ENCODE data around the gene MYO18B. TPM values are rescaled to one million over a fixed set of nuclear protein-coding genes. Genes with fewer than 3 reads are reported as not detected.

Gene MYO18B
- total RNA-seq, 1 donor from 2014 or later, result 0.07 TPM

- Mint-ChIP-seq H3K27me3 (ENCODE audit: low read depth, unreplicated experiment) (peaks cover 39% of the 10 kb centered on the region), H3K9me3 (ENCODE audit: unreplicated experiment) (peaks cover 2% of the 10 kb centered on the region), H3K4me1 (ENCODE audit: low read depth, unreplicated experiment) (peaks cover 6% of the 10 kb centered on the region), H3K4me3 (ENCODE audit: unreplicated experiment) (no peak overlapping the region), H3K27ac (ENCODE audit: unreplicated experiment) (no peak overlapping the region), H3K36me3 (ENCODE audit: low read depth, unreplicated experiment) (no peaks in the 10 kb centered on the region)
- Histone ChIP-seq H2AFZ (ENCODE audit: low read depth, low read length) (no peak overlapping the region), H3K27ac (ENCODE audit: low read depth, low read length) (no peak overlapping the region), H3K36me3 (ENCODE audit: insufficient read depth, low read length) (no peaks in the 10 kb centered on the region), H3K4me2 (ENCODE audit: low read length) (no peak overlapping the region), H3K79me2 (ENCODE audit: insufficient read depth, low read length) (no peaks in the 10 kb centered on the region), H3K4me3 (ENCODE audit: insufficient read depth, low read depth, low read length) (no peak overlapping the region), H3K4me1 (ENCODE audit: insufficient read depth, low read length) (no peaks in the 10 kb centered on the region), H3K27me3 (ENCODE audit: insufficient read depth, low read length) (no peaks in the 10 kb centered on the region), H3K9me3 (ENCODE audit: insufficient read depth, low read depth, low read length) (no peaks in the 10 kb centered on the region), H4K20me1 (ENCODE audit: insufficient read depth, low read length) (no peaks in the 10 kb centered on the region), H3K9ac (ENCODE audit: low read length) (no peak overlapping the region)
- DNase-seq (ENCODE audit: low read depth) (no peak), FAIRE-seq (no peak)
- TF ChIP-seq EZH2 (IDR thresholded peaks at IDR 0.05; ENCODE audit: insufficient read depth, low read length) (no peak), CTCF (IDR thresholded peaks at IDR 0.05; ENCODE audit: insufficient read depth, low read depth, low read length) (no peak)
Measured at GRCh38 chr22:25843660-25844405, 101.8 kb downstream of the MYO18B start.

GRCh38 chr22:25844601-25845000 lies 102.6 kb downstream of the MYO18B start:
- Histone ChIP-seq H3K27me3 (ENCODE audit: insufficient read depth, low read length) (no peaks in the 10 kb centered on the region), H3K9me3 (ENCODE audit: insufficient read depth, low read depth, low read length) (no peaks in the 10 kb centered on the region), H3K4me1 (ENCODE audit: insufficient read depth, low read length) (no peaks in the 10 kb centered on the region), H3K9ac (ENCODE audit: low read length) (no peak overlapping the region), H3K79me2 (ENCODE audit: insufficient read depth, low read length) (no peaks in the 10 kb centered on the region), H2AFZ (ENCODE audit: low read depth, low read length) (no peak overlapping the region), H3K27ac (ENCODE audit: low read depth, low read length) (no peak overlapping the region), H4K20me1 (ENCODE audit: insufficient read depth, low read length) (no peaks in the 10 kb centered on the region), H3K4me3 (ENCODE audit: insufficient read depth, low read depth, low read length) (no peak overlapping the region), H3K4me2 (ENCODE audit: low read length) (no peak overlapping the region), H3K36me3 (ENCODE audit: insufficient read depth, low read length) (no peaks in the 10 kb centered on the region)
- DNase-seq (ENCODE audit: low read depth) (no peak), FAIRE-seq (no peak)
- no peak overlapping the region for H3K4me3 Mint-ChIP-seq (ENCODE audit: unreplicated experiment)
- H3K4me1 Mint-ChIP-seq (ENCODE audit: low read depth, unreplicated experiment), result peaks cover 6% of the 10 kb centered on the region
- H3K27me3 Mint-ChIP-seq (ENCODE audit: low read depth, unreplicated experiment), result peaks cover 33% of the 10 kb centered on the region
- H3K9me3 Mint-ChIP-seq (ENCODE audit: unreplicated experiment), result peaks cover 2% of the 10 kb centered on the region
- no peak overlapping the region for H3K27ac Mint-ChIP-seq (ENCODE audit: unreplicated experiment)
- no peaks in the 10 kb centered on the region for H3K36me3 Mint-ChIP-seq (ENCODE audit: low read depth, unreplicated experiment)
- no peak for TF ChIP-seq EZH2 (IDR thresholded peaks at IDR 0.05; ENCODE audit: insufficient read depth, low read length)
- TF ChIP-seq CTCF (IDR thresholded peaks at IDR 0.05; ENCODE audit: insufficient read depth, low read depth, low read length), result no peak

Measured in astrocyte (in vitro differentiated cells and primary cell).